Inflammatory macrophage treated with lipopolysaccharide for 4 hours (primary cell): ENCODE data around the gene SLC4A4.

Experiments
- DNase-seq: peaks from one replicate; pipeline ENCODE4 v3.0.0-alpha.2; 2020

The SLC4A4 gene

DNA sequence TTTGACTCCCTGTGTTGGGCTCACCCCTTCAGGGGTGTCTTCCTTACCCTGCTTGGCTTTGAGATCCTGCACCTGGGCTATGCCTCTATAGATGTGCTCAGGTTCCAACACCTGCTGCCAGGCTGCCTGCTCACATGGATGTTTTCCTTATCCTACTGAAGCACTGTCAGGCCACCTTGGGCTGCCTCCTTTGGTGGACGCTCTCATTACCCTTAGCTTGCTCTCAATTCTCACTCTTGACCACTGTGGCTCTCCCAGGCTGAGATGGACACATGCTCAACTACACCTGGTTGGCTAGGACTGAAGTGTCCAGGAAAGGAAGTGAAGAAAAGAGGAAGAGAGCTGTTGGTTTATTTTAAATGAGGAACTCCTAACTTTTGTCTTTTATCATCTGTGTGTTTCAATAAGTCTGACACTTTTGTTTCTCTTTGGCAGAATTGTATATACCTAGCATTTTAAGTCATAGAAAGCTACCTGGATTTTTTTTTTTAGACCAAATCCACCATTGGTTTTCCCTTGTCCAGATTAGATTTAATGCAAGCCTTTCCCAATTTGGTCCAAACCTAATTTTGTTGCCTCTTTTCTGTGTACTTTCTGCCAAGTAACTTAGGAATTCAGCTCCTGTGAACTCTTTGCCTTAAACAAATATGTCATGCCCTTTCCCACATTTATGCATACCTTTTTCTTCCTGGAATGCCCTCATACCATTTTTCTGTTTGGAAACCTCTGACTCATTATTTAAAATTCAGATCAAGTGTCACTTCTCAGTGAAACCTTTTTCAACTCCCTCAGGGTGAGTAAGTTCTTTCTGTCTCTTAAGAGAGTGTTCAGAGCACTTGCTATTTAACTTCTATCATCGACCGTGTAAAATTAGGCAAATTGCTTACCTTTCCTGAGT lies 269.2 kb downstream of the SLC4A4 start:
- no peak for DNase-seq

DNA sequence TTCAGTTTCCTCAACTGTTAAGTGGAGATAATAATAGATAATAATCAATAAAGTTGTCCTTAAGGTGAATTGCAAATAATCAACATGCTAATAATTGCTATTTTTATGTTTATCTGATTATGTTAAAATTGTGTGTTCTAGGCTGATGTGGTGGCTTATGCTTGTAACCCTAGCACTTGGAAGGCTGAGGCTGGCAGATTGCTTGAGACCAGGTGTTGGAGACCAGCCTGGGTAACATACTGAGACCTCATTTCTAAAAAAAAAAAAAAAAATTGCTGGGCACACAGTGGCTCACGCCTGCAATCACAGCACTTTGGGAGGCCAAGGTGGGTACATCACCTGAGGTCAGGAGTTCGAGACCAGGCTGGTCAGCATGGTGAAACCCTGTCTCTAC lies 269.9 kb downstream of the SLC4A4 start:
- no peak for DNase-seq

DNA sequence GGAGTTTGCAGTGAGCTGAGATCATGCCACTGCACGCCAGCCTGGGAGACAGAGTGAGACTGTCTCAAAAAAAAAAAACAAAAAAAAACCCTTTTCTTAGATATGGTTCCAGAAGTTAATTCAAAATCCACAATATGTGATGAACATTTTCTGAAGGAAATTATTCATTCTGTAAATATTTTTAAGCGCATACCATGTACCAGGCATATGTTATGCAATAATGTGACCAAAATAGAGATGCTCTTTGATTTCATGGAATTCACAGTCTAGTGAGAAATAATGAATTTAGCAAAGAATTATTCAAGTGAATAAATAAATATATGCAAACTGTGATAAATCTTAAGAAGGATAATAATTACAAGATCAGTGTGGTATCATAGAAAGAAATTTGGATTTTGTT lies 270.3 kb downstream of the SLC4A4 start:
- no peak for DNase-seq

DNA sequence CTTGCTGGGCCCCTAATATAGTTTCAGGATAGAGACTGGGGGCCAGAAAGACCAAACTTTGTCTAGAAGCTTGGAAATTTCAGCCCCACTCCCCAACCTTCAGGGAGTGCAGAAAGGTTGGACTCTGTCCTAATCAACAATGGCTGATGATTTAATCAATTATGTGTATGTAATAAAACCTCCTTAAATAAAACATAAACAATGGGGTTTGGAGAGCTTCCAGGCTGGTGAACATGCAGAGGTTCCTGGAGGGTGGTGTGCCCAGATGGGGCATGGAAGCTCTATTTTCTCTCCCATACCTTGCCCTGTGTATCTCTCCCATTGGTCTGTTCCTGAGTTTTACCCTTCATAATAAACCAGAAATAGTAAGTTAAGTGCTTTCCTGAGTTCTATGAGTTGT lies 270.8 kb downstream of the SLC4A4 start:
- no peak for DNase-seq

DNA sequence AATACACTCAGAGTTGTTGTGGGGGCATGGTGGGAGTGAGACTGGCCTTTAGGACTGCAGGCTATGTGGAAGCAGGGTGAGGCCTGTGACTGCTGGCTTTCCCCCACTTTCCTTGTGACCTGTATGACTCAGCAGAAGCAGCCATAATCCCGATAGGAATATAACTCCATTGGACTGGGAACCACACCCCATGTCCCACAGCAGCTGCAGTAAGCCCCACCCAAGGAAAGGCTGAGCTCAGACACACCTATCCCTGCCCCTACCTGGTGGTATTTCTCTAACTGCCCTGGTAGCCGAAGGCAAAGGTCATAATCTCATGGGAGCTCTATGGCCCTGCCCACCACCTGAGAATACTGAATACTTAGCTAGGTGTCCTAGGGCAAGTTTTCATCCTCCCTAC lies 275.8 kb downstream of the SLC4A4 start:
- no peak for DNase-seq

DNA sequence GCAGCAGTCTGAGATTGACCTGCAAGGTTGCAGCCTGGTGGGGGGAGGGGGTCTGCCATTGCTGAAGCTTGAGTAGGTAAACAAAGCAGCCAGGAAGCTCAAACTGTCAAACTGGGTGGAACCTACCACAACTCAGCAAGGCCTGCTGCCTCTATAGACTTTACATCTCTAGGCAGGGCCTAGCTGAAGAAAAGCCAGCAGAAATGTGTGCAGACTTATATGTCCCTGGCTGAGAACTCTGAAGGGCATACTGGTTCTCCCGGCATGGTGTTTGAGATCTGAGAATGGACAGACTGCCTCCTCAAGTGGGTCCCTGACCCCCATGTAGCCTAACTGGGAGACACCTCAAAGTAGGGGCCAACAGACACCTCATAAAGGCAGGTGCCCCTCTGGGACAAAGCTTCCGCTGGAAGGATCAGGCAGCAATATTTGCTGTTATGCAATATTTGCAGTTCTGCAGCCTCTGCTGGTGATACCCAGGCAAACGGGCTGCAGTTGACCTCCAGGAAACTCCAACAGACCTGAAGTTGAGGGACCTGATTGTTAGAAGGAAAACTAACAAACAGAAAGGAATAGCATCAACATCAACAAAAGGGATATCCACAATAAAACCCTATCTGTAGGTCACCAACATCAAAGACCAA lies 277.5 kb downstream of the SLC4A4 start:
- no peak for DNase-seq
